Activated naive CD4-positive, alpha-beta T cell treated with anti-CD3 and anti-CD28 coated beads, Interleukin-2, amount 10 ng/mL, durations not matched to agents 7 days and 5 days (primary cell): ENCODE results near the gene SORCS2.

Source experiments
- CTCF ChIA-PET: fragments of 350-600 bp; sonication (Branson Sonifier 250); formaldehyde crosslinking; loops from one replicate; lab custom pipeline; 2021; ENCODE audit warnings: antibody characterized with exemption; lab: Charles Lee
- DNase-seq: peaks from one replicate; pipeline ENCODE4 v3.0.0-alpha.2; 2020
- H3K27ac Mint-ChIP-seq: one replicate; pipeline ENCODE4 v1.8.0; 2021; ENCODE audit warnings: mild to moderate bottlenecking, moderate library complexity, mixed read lengths
- H3K27me3 Mint-ChIP-seq: one replicate; pipeline ENCODE4 v1.8.0; 2021; ENCODE audit warnings: mild to moderate bottlenecking, mixed read lengths
- H3K36me3 Mint-ChIP-seq: one replicate; pipeline ENCODE4 v1.8.0; 2021; ENCODE audit warnings: mixed read lengths
- H3K4me1 Mint-ChIP-seq: one replicate; pipeline ENCODE4 v1.8.0; 2021; ENCODE audit warnings: mixed read lengths
- H3K4me3 Mint-ChIP-seq: one replicate; pipeline ENCODE4 v1.8.0; 2021; ENCODE audit warnings: mild to moderate bottlenecking, moderate library complexity, mixed read lengths
- H3K9me3 Mint-ChIP-seq: one replicate; pipeline ENCODE4 v1.8.0; 2021; ENCODE audit warnings: mixed read lengths

The SORCS2 gene

GRCh38 chr4:7195546-7196287 lies 3.4 kb downstream of the SORCS2 start:
- Mint-ChIP-seq H3K27ac (no peak overlapping the region), H3K27me3 (peaks cover 75% of the 10 kb centered on the region), H3K4me1 (no peaks in the 10 kb centered on the region), H3K9me3 (no peaks in the 10 kb centered on the region), H3K36me3 (no peaks in the 10 kb centered on the region), H3K4me3 (no peak overlapping the region)
- CTCF ChIA-PET, result interaction anchor here (3.1 kb wide), 1 partner anchor 140 kb away, joined by 9 read pairs; no protein-coding TSS in a partner anchor
- no peak for DNase-seq

- H3K27ac Mint-ChIP-seq, result no peak overlapping the region
- CTCF ChIA-PET, result no interaction called here
- H3K36me3 Mint-ChIP-seq, result no peaks in the 10 kb centered on the region
- peaks cover 75% of the 10 kb centered on the region for H3K27me3 Mint-ChIP-seq
- DNase-seq, result no peak
- H3K9me3 Mint-ChIP-seq, result no peaks in the 10 kb centered on the region
- H3K4me1 Mint-ChIP-seq, result no peaks in the 10 kb centered on the region
- H3K4me3 Mint-ChIP-seq, result no peak overlapping the region
Observed at GRCh38 chr4:7196288-7196651, 3.9 kb downstream of the SORCS2 start.

GRCh38 chr4:7196736-7197135 lies 4.4 kb downstream of the SORCS2 start:
- CTCF ChIA-PET, result no interaction called here
- DNase-seq, result no peak
- no peak overlapping the region for H3K27ac Mint-ChIP-seq
- H3K36me3 Mint-ChIP-seq, result no peaks in the 10 kb centered on the region
- H3K4me1 Mint-ChIP-seq, result no peaks in the 10 kb centered on the region
- no peaks in the 10 kb centered on the region for H3K9me3 Mint-ChIP-seq
- H3K27me3 Mint-ChIP-seq, result peaks cover 75% of the 10 kb centered on the region
- H3K4me3 Mint-ChIP-seq, result no peak overlapping the region

GRCh38 chr4:7197910-7198309 lies 5.6 kb downstream of the SORCS2 start:
- DNase-seq, result no peak
- H3K27me3 Mint-ChIP-seq, result peaks cover 72% of the 10 kb centered on the region
- H3K9me3 Mint-ChIP-seq, result no peaks in the 10 kb centered on the region
- H3K27ac Mint-ChIP-seq, result no peak overlapping the region
- no peaks in the 10 kb centered on the region for H3K36me3 Mint-ChIP-seq
- no peak overlapping the region for H3K4me3 Mint-ChIP-seq
- H3K4me1 Mint-ChIP-seq, result no peaks in the 10 kb centered on the region
- CTCF ChIA-PET, result no interaction called here

GRCh38 chr4:7198440-7199128 lies 6.2 kb downstream of the SORCS2 start:
- no peaks in the 10 kb centered on the region for H3K9me3 Mint-ChIP-seq
- peaks cover 65% of the 10 kb centered on the region for H3K27me3 Mint-ChIP-seq
- no peak overlapping the region for H3K4me3 Mint-ChIP-seq
- H3K27ac Mint-ChIP-seq, result no peak overlapping the region
- H3K36me3 Mint-ChIP-seq, result no peaks in the 10 kb centered on the region
- CTCF ChIA-PET, result no interaction called here
- H3K4me1 Mint-ChIP-seq, result no peaks in the 10 kb centered on the region
- DNase-seq, result no peak

GRCh38 chr4:7199129-7199725 lies 6.9 kb downstream of the SORCS2 start:
- no peak overlapping the region for H3K4me3 Mint-ChIP-seq
- H3K27ac Mint-ChIP-seq, result peak overlapping the region; percentile 45
- H3K27me3 Mint-ChIP-seq, result peaks cover 58% of the 10 kb centered on the region
- CTCF ChIA-PET, result no interaction called here
- no peak for DNase-seq
- no peaks in the 10 kb centered on the region for H3K4me1 Mint-ChIP-seq
- no peaks in the 10 kb centered on the region for H3K9me3 Mint-ChIP-seq
- no peaks in the 10 kb centered on the region for H3K36me3 Mint-ChIP-seq

- peaks cover 52% of the 10 kb centered on the region for H3K27me3 Mint-ChIP-seq
- no peaks in the 10 kb centered on the region for H3K9me3 Mint-ChIP-seq
- no peak overlapping the region for H3K4me3 Mint-ChIP-seq
- CTCF ChIA-PET, result interaction anchor here (1.5 kb wide), 1 partner anchor 136 kb away, joined by 4 read pairs; no protein-coding TSS in a partner anchor
- H3K4me1 Mint-ChIP-seq, result no peaks in the 10 kb centered on the region
- H3K36me3 Mint-ChIP-seq, result no peaks in the 10 kb centered on the region
- no peak overlapping the region for H3K27ac Mint-ChIP-seq
- DNase-seq, result no peak
Observed at GRCh38 chr4:7199771-7200441, 7.6 kb downstream of the SORCS2 start.

- CTCF ChIA-PET, result interaction anchor here (1.5 kb wide), 1 partner anchor 135 kb away, joined by 4 read pairs; no protein-coding TSS in a partner anchor
- no peak for DNase-seq
- Mint-ChIP-seq H3K4me3 (no peak overlapping the region), H3K27me3 (peaks cover 43% of the 10 kb centered on the region), H3K9me3 (no peaks in the 10 kb centered on the region), H3K27ac (no peak overlapping the region), H3K36me3 (no peaks in the 10 kb centered on the region), H3K4me1 (no peaks in the 10 kb centered on the region)
Observed at GRCh38 chr4:7200801-7201200, 8.5 kb downstream of the SORCS2 start.

GRCh38 chr4:7201420-7202305 lies 9.3 kb downstream of the SORCS2 start:
- DNase-seq, result no peak
- peaks cover 40% of the 10 kb centered on the region for H3K27me3 Mint-ChIP-seq
- H3K9me3 Mint-ChIP-seq, result no peaks in the 10 kb centered on the region
- no peaks in the 10 kb centered on the region for H3K36me3 Mint-ChIP-seq
- no peak overlapping the region for H3K27ac Mint-ChIP-seq
- no peaks in the 10 kb centered on the region for H3K4me1 Mint-ChIP-seq
- no peak overlapping the region for H3K4me3 Mint-ChIP-seq
- CTCF ChIA-PET, result interaction anchor here (1.5 kb wide), 1 partner anchor 134 kb away, joined by 4 read pairs; no protein-coding TSS in a partner anchor

GRCh38 chr4:7202411-7202810 lies 10.1 kb downstream of the SORCS2 start:
- no peaks in the 10 kb centered on the region for H3K4me1 Mint-ChIP-seq
- CTCF ChIA-PET, result no interaction called here
- DNase-seq, result no peak
- no peak overlapping the region for H3K27ac Mint-ChIP-seq
- H3K4me3 Mint-ChIP-seq, result no peak overlapping the region
- H3K36me3 Mint-ChIP-seq, result no peaks in the 10 kb centered on the region
- H3K9me3 Mint-ChIP-seq, result no peaks in the 10 kb centered on the region
- peaks cover 37% of the 10 kb centered on the region for H3K27me3 Mint-ChIP-seq

GRCh38 chr4:7204656-7205387 lies 12.5 kb downstream of the SORCS2 start:
- CTCF ChIA-PET, result interaction anchor here (1.5 kb wide), 1 partner anchor 131 kb away, joined by 3 read pairs; no protein-coding TSS in a partner anchor
- H3K4me3 Mint-ChIP-seq, result no peak overlapping the region
- DNase-seq, result no peak
- no peak overlapping the region for H3K27ac Mint-ChIP-seq
- H3K9me3 Mint-ChIP-seq, result no peaks in the 10 kb centered on the region
- H3K36me3 Mint-ChIP-seq, result no peaks in the 10 kb centered on the region
- H3K4me1 Mint-ChIP-seq, result no peaks in the 10 kb centered on the region
- peaks cover 30% of the 10 kb centered on the region for H3K27me3 Mint-ChIP-seq

GRCh38 chr4:7206385-7206784 lies 14.0 kb downstream of the SORCS2 start:
- Mint-ChIP-seq H3K36me3 (no peaks in the 10 kb centered on the region), H3K4me1 (no peaks in the 10 kb centered on the region), H3K27ac (no peak overlapping the region), H3K9me3 (no peaks in the 10 kb centered on the region), H3K27me3 (peaks cover 22% of the 10 kb centered on the region), H3K4me3 (no peak overlapping the region)
- DNase-seq, result no peak
- CTCF ChIA-PET, result interaction anchor here (0.7 to 1.5 kb wide), 3 partner anchors 12 to 129 kb away, joined by 3 read pairs; no protein-coding TSS in a partner anchor
